Middle frontal gyrus (tissue), 1 donor: ENCODE data around the gene DDB1.

Experiments
- DNase-seq: peaks from one replicate; pipeline ENCODE4 v3.0.0-alpha.2; 2015; ENCODE audit warnings: low spot score; ENCODE audit errors: extremely low spot score

DDB1 gene

GRCh38 chr11:61297341-61297740 lies 35.6 kb downstream of the DDB1 start:
- no peak for DNase-seq

GRCh38 chr11:61295596-61295926 lies 37.3 kb downstream of the DDB1 start:
- no peak for DNase-seq

- DNase-seq = no peak
These were observed 37.9 kb downstream of the DDB1 start, which contains the start of gene VWCE for GRCh38 chr11:61294717-61295595. Gene VWCE, minus strand, starts transcription at chr11:61295316. Its CDS starts 279 bp downstream, at chr11:61295037.

- no peak for DNase-seq
These were observed 38.8 kb downstream of the DDB1 start for GRCh38 chr11:61293867-61294716.

GRCh38 chr11:61292356-61292755 lies 40.5 kb downstream of the DDB1 start:
- DNase-seq = no peak

GRCh38 chr11:61290905-61291690 lies 41.8 kb downstream of the DDB1 start:
- DNase-seq = no peak

GRCh38 chr11:61287338-61287977 lies 45.4 kb downstream of the DDB1 start:
- no peak for DNase-seq

- DNase-seq = no peak
These were observed 49.3 kb downstream of the DDB1 start for GRCh38 chr11:61283613-61284012.

GRCh38 chr11:61281581-61282250 lies 51.2 kb downstream of the DDB1 start:
- DNase-seq = no peak

GRCh38 chr11:61280883-61281580 lies 51.9 kb downstream of the DDB1 start:
- DNase-seq = no peak

GRCh38 chr11:61279934-61280659 lies 52.8 kb downstream of the DDB1 start:
- DNase-seq = no peak

- no peak for DNase-seq
These were observed 54.9 kb downstream of the DDB1 start for GRCh38 chr11:61278001-61278470.

GRCh38 chr11:61277186-61278000 lies 55.5 kb downstream of the DDB1 start:
- peak; percentile 6 for DNase-seq

- no peak for DNase-seq
These were observed 57.7 kb downstream of the DDB1 start for GRCh38 chr11:61275191-61275590.

- DNase-seq = no peak
These were observed 58.8 kb downstream of the DDB1 start for GRCh38 chr11:61274084-61274483.

GRCh38 chr11:61273178-61274078 lies 59.5 kb downstream of the DDB1 start:
- peak; percentile 13 for DNase-seq

- DNase-seq = no peak
These were observed 60.2 kb downstream of the DDB1 start for GRCh38 chr11:61272731-61273130.
